Right forelimb (tissue), 1 donor: Measurements from ENCODE around the gene RASA1.

Experiments
- DNase-seq: peaks from one replicate; pipeline ENCODE4 v3.0.0-alpha.2; 2018

RASA1 gene

GRCh38 chr5:87404359-87404758 lies 136.7 kb downstream of the RASA1 start:
- DNase-seq: no peak

GRCh38 chr5:87405472-87406155 lies 137.9 kb downstream of the RASA1 start:
- DNase-seq: no peak

GRCh38 chr5:87408204-87408603 lies 140.5 kb downstream of the RASA1 start:
- DNase-seq: no peak

- DNase-seq: no peak
These were observed 143.2 kb downstream of the RASA1 start for GRCh38 chr5:87410931-87411330.

GRCh38 chr5:87411586-87411972 lies 143.9 kb downstream of the RASA1 start:
- no peak for DNase-seq

- no peak for DNase-seq
These were observed 144.4 kb downstream of the RASA1 start for GRCh38 chr5:87411973-87412629.

- peak; percentile 95 for DNase-seq
These were observed 145.1 kb downstream of the RASA1 start, which contains the start of gene CCNH for GRCh38 chr5:87412630-87413342. TSS of gene CCNH (minus strand) at chr5:87412930. CDS start at chr5:87412794, 136 bp downstream.

- no peak for DNase-seq
These were observed 145.6 kb downstream of the RASA1 start for GRCh38 chr5:87413343-87413645.

GRCh38 chr5:87418506-87418905 lies 150.8 kb downstream of the RASA1 start:
- no peak for DNase-seq

- no peak for DNase-seq
These were observed 153.6 kb downstream of the RASA1 start for GRCh38 chr5:87421307-87421706.

GRCh38 chr5:87423755-87424154 lies 156.1 kb downstream of the RASA1 start:
- no peak for DNase-seq

- DNase-seq: no peak
These were observed 163.3 kb downstream of the RASA1 start for GRCh38 chr5:87430863-87431457.

GRCh38 chr5:87432460-87432859 lies 164.8 kb downstream of the RASA1 start:
- DNase-seq: no peak

- DNase-seq: no peak
These were observed 166.3 kb downstream of the RASA1 start for GRCh38 chr5:87433945-87434344.

GRCh38 chr5:87434461-87434860 lies 166.8 kb downstream of the RASA1 start:
- no peak for DNase-seq

- no peak for DNase-seq
These were observed 167.5 kb downstream of the RASA1 start for GRCh38 chr5:87435144-87435694.

GRCh38 chr5:87437724-87438123 lies 170.0 kb downstream of the RASA1 start:
- DNase-seq: no peak

GRCh38 chr5:87438231-87438630 lies 170.5 kb downstream of the RASA1 start:
- DNase-seq: no peak
